Measurements from ENCODE around the gene CHDH.
A peak's percentile ranks its signal among the peaks of the same experiment; 100 is the strongest.

Gene CHDH

DNA sequence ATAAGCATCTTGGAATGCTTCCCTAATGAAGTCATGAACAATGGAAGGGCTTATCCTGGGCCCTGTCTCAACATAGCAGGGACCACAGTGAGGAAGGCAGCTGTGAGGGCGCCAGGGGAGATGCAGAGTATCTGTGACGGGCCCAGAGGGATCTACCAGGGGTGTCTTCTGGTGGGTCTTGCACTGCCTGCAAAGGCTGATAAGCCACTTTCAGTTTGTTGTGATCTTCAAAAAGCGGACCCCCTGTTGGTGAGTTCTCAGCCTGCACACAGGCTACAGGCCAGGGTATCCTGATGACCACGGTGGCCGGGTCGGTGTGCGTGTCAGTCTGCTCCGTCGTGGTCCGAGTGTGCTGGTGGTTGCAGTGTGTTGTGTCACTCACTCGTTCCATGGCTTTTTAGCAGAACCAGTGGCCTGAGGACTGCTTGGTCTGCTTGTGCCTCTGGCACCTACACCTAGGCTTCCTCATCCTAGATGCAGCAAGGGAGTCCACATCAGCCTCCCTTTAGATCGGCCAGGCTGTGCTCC is 46.8 kb downstream of the CHDH start:
- no peak overlapping the region for H3K18ac ChIP-seq (ENCODE audit: low read length)
- H2AK5ac ChIP-seq (ENCODE audit: low read depth, low read length) = peak overlapping the region; percentile 23
- no peaks in the 10 kb centered on the region for H3K27me3 ChIP-seq (ENCODE audit: control insufficient read depth in 3 of 3, insufficient read depth in 3 of 3, low read depth in 1 of 3, low read length in 3 of 3)
- H3K4me3 ChIP-seq (ENCODE audit: low read length in 2 of 2) = no peak overlapping the region
- no peaks in the 10 kb centered on the region for H3K9me3 ChIP-seq (replicated peaks in 1 of 2; ENCODE audit: control insufficient read depth in 2 of 2, insufficient read depth in 1 of 2, low read depth in 1 of 2, low read length in 2 of 2)
- no peak overlapping the region for H2BK5ac ChIP-seq (ENCODE audit: low read length)
- H4K8ac ChIP-seq (ENCODE audit: low read depth, low read length) = no peak overlapping the region
- no peak overlapping the region for H2BK15ac ChIP-seq (ENCODE audit: low read length)
- no CpG with 5 or more reads among the region's 12 CpGs for WGBS, 2 donors (ENCODE audit: extremely low coverage in 2 of 2, insufficient read length in 2 of 2, insufficient replicate concordance in 1 of 2)
- H2BK12ac ChIP-seq (ENCODE audit: low read length) = no peak overlapping the region
- peaks cover 17 to 26% of the 10 kb centered on the region in 2 donors for H3K4me1 ChIP-seq (ENCODE audit: control insufficient read depth in 2 of 2, insufficient read depth in 1 of 2, low read depth in 1 of 2, low read length in 2 of 2)
- H3K79me1 ChIP-seq (ENCODE audit: low read depth, low read length) = no peaks in the 10 kb centered on the region
- H3K36me3 ChIP-seq (replicated peaks in 1 of 2; ENCODE audit: control insufficient read depth in 2 of 2, insufficient read depth in 2 of 2, low read length in 2 of 2) = no peaks in the 10 kb centered on the region
- H2AFZ ChIP-seq (ENCODE audit: low read length) = no peak overlapping the region
- no peak overlapping the region for H3K4ac ChIP-seq (ENCODE audit: low read length)
- no peak overlapping the region for H3K27ac ChIP-seq (replicated peaks; ENCODE audit: low read length)
- no peak overlapping the region for H3K14ac ChIP-seq (ENCODE audit: low read length)
- H2BK120ac ChIP-seq (ENCODE audit: low read depth, low read length) = no peak overlapping the region
- DNase-seq (ENCODE audit: low spot score) = no peak
- no peak overlapping the region for H3K23ac ChIP-seq (ENCODE audit: low read depth, low read length, poor library complexity)
- no peak overlapping the region for H3K9ac ChIP-seq (ENCODE audit: low read depth, low read length, poor library complexity)
- H3K4me2 ChIP-seq (ENCODE audit: insufficient read depth, low read length, poor library complexity, severe bottlenecking) = no peak overlapping the region
- no peak overlapping the region for H4K91ac ChIP-seq (ENCODE audit: low read depth, low read length, poor library complexity)

GRCh38 chr3:53798144-53798543 is 48.1 kb downstream of the CHDH start:
- Histone ChIP-seq H4K91ac (ENCODE audit: low read depth, low read length, poor library complexity) (no peak overlapping the region), H4K8ac (ENCODE audit: low read depth, low read length) (no peak overlapping the region)
- no CpG with 5 or more reads among the region's 8 CpGs for WGBS, 2 donors (ENCODE audit: extremely low coverage in 2 of 2, insufficient read length in 2 of 2, insufficient replicate concordance in 1 of 2)

GRCh38 chr3:53795789-53796560 is 50.2 kb downstream of the CHDH start:
- Histone ChIP-seq H2AK5ac (ENCODE audit: low read depth, low read length) (no peak overlapping the region), H3K14ac (ENCODE audit: low read length) (no peak overlapping the region), H2BK5ac (ENCODE audit: low read length) (peak overlapping the region; percentile 68), H3K36me3 (replicated peaks in 1 of 2; ENCODE audit: control insufficient read depth in 2 of 2, insufficient read depth in 2 of 2, low read length in 2 of 2) (no peaks in the 10 kb centered on the region), H3K4me3 (ENCODE audit: low read length in 2 of 2) (no peak overlapping the region), H3K79me1 (ENCODE audit: low read depth, low read length) (no peaks in the 10 kb centered on the region), H2BK15ac (ENCODE audit: low read length) (no peak overlapping the region), H2BK120ac (ENCODE audit: low read depth, low read length) (no peak overlapping the region), H2AFZ (ENCODE audit: low read length) (peak overlapping the region; percentile 31), H3K4me2 (ENCODE audit: insufficient read depth, low read length, poor library complexity, severe bottlenecking) (no peak overlapping the region), H3K9ac (ENCODE audit: low read depth, low read length, poor library complexity) (no peak overlapping the region), H3K4ac (ENCODE audit: low read length) (no peak overlapping the region), H4K91ac (ENCODE audit: low read depth, low read length, poor library complexity) (no peak overlapping the region), H3K18ac (ENCODE audit: low read length) (peak overlapping the region; percentile 55), H3K27ac (replicated peaks; ENCODE audit: low read length) (no peak overlapping the region), H3K9me3 (replicated peaks in 1 of 2; ENCODE audit: control insufficient read depth in 2 of 2, insufficient read depth in 1 of 2, low read depth in 1 of 2, low read length in 2 of 2) (no peaks in the 10 kb centered on the region), H4K8ac (ENCODE audit: low read depth, low read length) (no peak overlapping the region), H3K4me1 (ENCODE audit: control insufficient read depth in 2 of 2, insufficient read depth in 1 of 2, low read depth in 1 of 2, low read length in 2 of 2) (peaks cover 12 to 20% of the 10 kb centered on the region in 2 donors), H3K23ac (ENCODE audit: low read depth, low read length, poor library complexity) (no peak overlapping the region), H3K27me3 (ENCODE audit: control insufficient read depth in 3 of 3, insufficient read depth in 3 of 3, low read depth in 1 of 3, low read length in 3 of 3) (no peaks in the 10 kb centered on the region), H2BK12ac (ENCODE audit: low read length) (no peak overlapping the region)
- DNase-seq (ENCODE audit: low spot score) = peak; percentile 29
- WGBS, 2 donors (ENCODE audit: extremely low coverage in 2 of 2, insufficient read length in 2 of 2, insufficient replicate concordance in 1 of 2) = no CpG with 5 or more reads among the region's 12 CpGs

More at GRCh38 chr3:53798144-53798543, 48.1 kb downstream of the CHDH start:
- Histone ChIP-seq H3K79me1 (ENCODE audit: low read depth, low read length) (no peaks in the 10 kb centered on the region), H2BK15ac (ENCODE audit: low read length) (no peak overlapping the region), H2AK5ac (ENCODE audit: low read depth, low read length) (no peak overlapping the region), H3K4me2 (ENCODE audit: insufficient read depth, low read length, poor library complexity, severe bottlenecking) (no peak overlapping the region), H2AFZ (ENCODE audit: low read length) (no peak overlapping the region), H2BK5ac (ENCODE audit: low read length) (no peak overlapping the region), H3K27ac (replicated peaks; ENCODE audit: low read length) (no peak overlapping the region), H3K36me3 (replicated peaks in 1 of 2; ENCODE audit: control insufficient read depth in 2 of 2, insufficient read depth in 2 of 2, low read length in 2 of 2) (no peaks in the 10 kb centered on the region), H3K18ac (ENCODE audit: low read length) (no peak overlapping the region), H2BK12ac (ENCODE audit: low read length) (no peak overlapping the region), H3K14ac (ENCODE audit: low read length) (no peak overlapping the region), H3K4me1 (ENCODE audit: control insufficient read depth in 2 of 2, insufficient read depth in 1 of 2, low read depth in 1 of 2, low read length in 2 of 2) (peaks cover 12 to 20% of the 10 kb centered on the region in 2 donors), H3K4me3 (ENCODE audit: low read length in 2 of 2) (peak overlapping the region in 1 of 2 donors; percentile 66), H2BK120ac (ENCODE audit: low read depth, low read length) (no peak overlapping the region), H3K27me3 (ENCODE audit: control insufficient read depth in 3 of 3, insufficient read depth in 3 of 3, low read depth in 1 of 3, low read length in 3 of 3) (no peaks in the 10 kb centered on the region), H3K9ac (ENCODE audit: low read depth, low read length, poor library complexity) (no peak overlapping the region), H3K23ac (ENCODE audit: low read depth, low read length, poor library complexity) (no peak overlapping the region), H3K9me3 (replicated peaks in 1 of 2; ENCODE audit: control insufficient read depth in 2 of 2, insufficient read depth in 1 of 2, low read depth in 1 of 2, low read length in 2 of 2) (no peaks in the 10 kb centered on the region), H3K4ac (ENCODE audit: low read length) (no peak overlapping the region)
- DNase-seq (ENCODE audit: low spot score) = no peak

DNA sequence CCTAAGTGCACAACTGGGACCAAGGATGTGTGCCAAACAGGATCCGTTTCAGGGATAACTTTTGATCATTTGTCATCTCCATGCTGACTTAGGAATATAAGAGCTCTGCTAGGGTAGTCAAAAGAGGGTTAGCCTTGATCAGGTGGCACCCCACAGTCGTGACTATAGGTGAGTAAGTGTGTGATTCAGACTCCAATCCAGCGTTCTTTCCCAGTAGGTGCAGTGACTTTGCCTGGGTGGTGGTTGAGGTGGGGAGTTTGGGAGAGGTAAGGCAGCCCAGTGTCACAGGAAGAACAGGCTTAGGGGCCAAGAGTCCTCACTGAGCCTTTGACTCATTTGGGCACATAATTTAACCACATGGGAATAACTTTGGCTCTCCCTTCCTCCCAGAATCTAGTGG is 51.0 kb downstream of the CHDH start:
- no peak overlapping the region for H2BK5ac ChIP-seq (ENCODE audit: low read length)
- no peak overlapping the region for H3K14ac ChIP-seq (ENCODE audit: low read length)
- H3K4me3 ChIP-seq (ENCODE audit: low read length in 2 of 2) = no peak overlapping the region
- no peaks in the 10 kb centered on the region for H3K9me3 ChIP-seq (replicated peaks in 1 of 2; ENCODE audit: control insufficient read depth in 2 of 2, insufficient read depth in 1 of 2, low read depth in 1 of 2, low read length in 2 of 2)
- DNase-seq (ENCODE audit: low spot score) = no peak
- no peak overlapping the region for H2AFZ ChIP-seq (ENCODE audit: low read length)
- H3K4ac ChIP-seq (ENCODE audit: low read length) = no peak overlapping the region
- WGBS, 2 donors (ENCODE audit: extremely low coverage in 2 of 2, insufficient read length in 2 of 2, insufficient replicate concordance in 1 of 2) = no CpG with 5 or more reads among the region's 3 CpGs
- H3K27ac ChIP-seq (replicated peaks; ENCODE audit: low read length) = no peak overlapping the region
- H3K27me3 ChIP-seq (ENCODE audit: control insufficient read depth in 3 of 3, insufficient read depth in 3 of 3, low read depth in 1 of 3, low read length in 3 of 3) = no peaks in the 10 kb centered on the region
- H2BK120ac ChIP-seq (ENCODE audit: low read depth, low read length) = no peak overlapping the region
- H3K36me3 ChIP-seq (replicated peaks in 1 of 2; ENCODE audit: control insufficient read depth in 2 of 2, insufficient read depth in 2 of 2, low read length in 2 of 2) = no peaks in the 10 kb centered on the region
- H4K8ac ChIP-seq (ENCODE audit: low read depth, low read length) = no peak overlapping the region
- H2AK5ac ChIP-seq (ENCODE audit: low read depth, low read length) = peak overlapping the region; percentile 17
- no peak overlapping the region for H2BK12ac ChIP-seq (ENCODE audit: low read length)
- H3K4me1 ChIP-seq (ENCODE audit: control insufficient read depth in 2 of 2, insufficient read depth in 1 of 2, low read depth in 1 of 2, low read length in 2 of 2) = peaks cover 12 to 22% of the 10 kb centered on the region in 2 donors
- H2BK15ac ChIP-seq (ENCODE audit: low read length) = no peak overlapping the region
- no peak overlapping the region for H3K4me2 ChIP-seq (ENCODE audit: insufficient read depth, low read length, poor library complexity, severe bottlenecking)
- H3K18ac ChIP-seq (ENCODE audit: low read length) = peak overlapping the region; percentile 36
- no peaks in the 10 kb centered on the region for H3K79me1 ChIP-seq (ENCODE audit: low read depth, low read length)
- H3K23ac ChIP-seq (ENCODE audit: low read depth, low read length, poor library complexity) = no peak overlapping the region
- no peak overlapping the region for H4K91ac ChIP-seq (ENCODE audit: low read depth, low read length, poor library complexity)
- H3K9ac ChIP-seq (ENCODE audit: low read depth, low read length, poor library complexity) = no peak overlapping the region
